ENCODE results near the gene DDO. TPM values are rescaled to one million over a fixed set of nuclear protein-coding genes. Genes with fewer than 3 reads are reported as not detected.
"Not testable (repeated sequence)": the region's sequence is repeated elsewhere in the genome, so short reads cannot be mapped to it uniquely, and the experiment has no call there.

The DDO gene
- total RNA-seq, 1 donor from 2014 or later = 4.8 TPM

GRCh38 chr6:110368284-110368683 lies 47.1 kb downstream of the DDO start:
- DNase-seq (ENCODE audit: low read depth) = no peak

DNA sequence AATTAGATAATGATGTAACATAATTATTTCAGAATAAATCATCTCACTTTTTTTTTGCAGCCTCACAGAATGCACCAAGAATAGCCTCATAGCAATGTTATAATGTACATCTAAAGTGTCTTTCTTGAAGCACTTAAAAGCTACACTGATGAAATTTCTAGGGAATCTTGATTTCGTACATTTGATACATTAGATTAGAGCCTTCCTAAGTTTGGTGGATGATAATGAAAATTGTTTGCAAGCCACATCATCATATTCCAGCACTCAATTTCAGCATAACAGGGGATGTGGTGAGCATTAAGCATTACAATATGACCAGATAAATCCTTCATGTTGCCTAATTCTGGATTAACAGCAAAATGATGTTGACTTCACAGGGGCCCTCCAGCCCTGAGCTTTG lies 47.5 kb downstream of the DDO start:
- no peak for DNase-seq (ENCODE audit: low read depth)

DNA sequence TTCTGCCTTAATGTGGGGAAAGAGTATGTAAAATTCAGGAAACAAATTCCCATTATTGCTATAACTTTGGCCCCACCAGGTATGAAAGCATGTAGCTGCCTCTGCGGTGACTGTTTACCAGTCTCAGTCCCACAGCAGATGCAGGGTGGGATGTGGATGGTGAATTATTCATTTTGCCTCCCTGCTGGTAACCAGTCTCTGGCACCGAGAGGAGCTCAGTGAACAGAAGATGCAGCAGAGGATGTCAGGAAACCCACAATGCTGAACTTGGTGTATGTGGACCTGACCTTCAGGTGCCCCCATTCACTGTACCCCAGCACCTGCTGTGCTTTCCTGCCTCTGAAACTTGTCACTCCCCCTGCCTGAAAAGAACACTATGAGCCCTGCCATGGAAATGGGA lies 48.4 kb downstream of the DDO start:
- no peak for DNase-seq (ENCODE audit: low read depth)

DNA sequence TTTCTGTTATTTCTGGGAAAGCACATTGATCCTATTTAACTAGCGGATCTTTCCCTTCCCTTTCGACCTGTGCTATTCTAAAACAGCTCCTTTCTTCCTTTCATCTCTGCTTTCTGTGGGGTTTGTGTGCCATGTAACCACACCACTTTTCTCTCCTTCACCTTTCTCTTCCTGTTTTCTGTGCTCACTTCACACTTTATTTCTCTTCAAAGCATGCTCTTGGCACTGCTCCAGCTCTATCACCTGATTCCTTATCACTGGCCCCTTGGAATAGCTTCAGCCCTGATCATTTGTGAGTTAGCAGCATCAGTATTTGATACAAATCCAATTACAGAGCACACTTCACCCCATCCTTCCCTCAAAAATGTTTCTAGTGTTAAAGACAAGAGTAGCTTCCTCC lies 49.1 kb downstream of the DDO start:
- DNase-seq (ENCODE audit: low read depth) = no peak

- no peak for DNase-seq (ENCODE audit: low read depth)
Observed at GRCh38 chr6:110364364-110365105, 50.8 kb downstream of the DDO start.

GRCh38 chr6:110363748-110364147 lies 51.6 kb downstream of the DDO start:
- no peak for DNase-seq (ENCODE audit: low read depth)

DNA sequence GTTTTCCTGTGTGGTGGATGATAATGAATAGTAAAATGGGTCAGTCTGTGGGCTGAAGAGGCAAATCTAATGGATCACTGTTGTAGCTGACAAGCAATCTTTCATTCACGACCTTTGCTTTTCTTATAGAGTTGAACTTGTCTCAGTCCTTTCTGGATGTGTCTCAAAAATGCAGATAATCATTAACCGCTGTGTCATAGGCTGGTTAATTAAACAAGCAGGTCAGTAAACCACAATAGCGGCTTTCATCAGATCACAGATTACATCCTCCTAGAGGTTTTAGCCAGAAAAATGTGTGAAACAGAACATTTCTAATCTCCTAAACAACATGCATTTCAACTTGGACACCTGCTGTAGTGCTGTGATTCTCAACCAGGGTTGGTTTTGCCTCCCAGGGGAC lies 54.7 kb downstream of the DDO start:
- peak; percentile 97 for DNase-seq (ENCODE audit: low read depth)

- DNase-seq (ENCODE audit: low read depth) = no peak
Observed at GRCh38 chr6:110359556-110359955, 55.8 kb downstream of the DDO start.

DNA sequence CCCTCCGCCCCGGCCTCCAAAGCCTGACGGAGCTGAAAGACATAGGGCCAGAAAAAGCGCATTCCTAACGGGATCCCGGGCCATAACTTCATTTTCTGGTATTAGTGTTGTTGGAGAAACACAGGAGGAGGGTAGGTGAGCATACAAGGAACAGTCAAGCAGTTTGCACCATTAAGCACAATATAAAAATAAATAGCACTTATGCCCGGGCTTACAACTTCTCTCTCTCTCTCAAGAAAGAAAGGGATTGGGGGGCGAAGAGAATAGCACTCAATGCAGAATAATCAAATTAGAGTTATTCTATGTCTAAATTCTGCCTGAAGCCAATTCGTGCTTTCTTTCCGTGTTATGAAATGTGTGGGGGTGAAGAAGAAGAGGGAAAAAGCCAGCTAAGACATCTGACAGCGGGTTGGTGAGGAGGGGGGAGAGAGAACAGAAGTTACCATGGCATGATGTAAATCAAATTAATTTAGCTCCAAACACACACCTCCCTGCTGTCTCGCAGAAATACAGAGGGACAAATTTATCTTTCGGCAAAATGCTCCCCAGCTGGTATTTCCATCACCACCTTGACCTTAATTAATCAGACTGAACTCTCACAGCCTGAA lies 56.7 kb downstream of the DDO start:
- no peak for DNase-seq (ENCODE audit: low read depth)

- DNase-seq (ENCODE audit: low read depth) = no peak
Observed at GRCh38 chr6:110357664-110358552, 57.5 kb downstream of the DDO start, which contains the start of gene METTL24. Gene METTL24 (minus strand): TSS chr6:110358349. CDS start chr6:110358272, 77 bp downstream.

DNA sequence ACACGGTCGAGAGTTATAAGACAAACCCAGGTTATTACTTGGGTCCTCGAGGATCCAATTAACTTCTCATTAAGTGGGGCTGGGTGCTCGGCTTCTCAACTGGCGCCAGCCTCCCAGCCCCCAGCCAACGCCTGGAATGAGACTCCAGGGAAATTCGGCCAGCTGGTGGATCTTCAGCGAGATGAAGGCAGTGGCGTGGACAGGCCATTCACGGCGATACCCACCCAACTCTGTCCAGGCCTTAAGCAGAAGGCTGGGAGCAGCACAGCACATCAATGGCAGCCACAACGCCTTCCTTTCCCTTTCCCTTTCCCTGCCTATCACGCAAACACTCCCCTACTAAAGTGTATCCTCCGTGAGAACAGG lies 58.1 kb downstream of the DDO start:
- no peak for DNase-seq (ENCODE audit: low read depth)

- DNase-seq (ENCODE audit: low read depth) = no peak
Observed at GRCh38 chr6:110356778-110357177, 58.6 kb downstream of the DDO start.

- no peak for DNase-seq (ENCODE audit: low read depth)
Observed at GRCh38 chr6:110355727-110356126, 59.6 kb downstream of the DDO start.

GRCh38 chr6:110355022-110355421 lies 60.4 kb downstream of the DDO start:
- DNase-seq (ENCODE audit: low read depth) = no peak

DNA sequence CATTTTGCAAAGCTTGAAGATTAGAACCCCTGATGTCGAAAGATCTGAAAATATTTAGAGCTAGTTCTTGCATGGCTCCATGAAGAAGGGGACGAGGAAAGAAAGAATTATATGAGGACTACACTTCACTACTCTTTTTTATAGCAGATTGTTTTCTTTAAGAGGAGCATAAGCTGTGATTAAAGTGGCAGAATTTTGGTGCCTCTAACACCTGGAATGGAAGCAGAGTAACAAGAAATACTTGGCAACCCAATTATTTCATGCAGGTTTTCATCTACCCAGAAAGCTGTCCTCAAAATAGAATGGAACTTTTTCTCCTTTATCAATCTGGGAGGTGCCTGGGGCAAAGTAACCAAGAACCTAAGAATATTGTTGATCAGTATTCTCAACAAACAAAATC lies 61.2 kb downstream of the DDO start:
- no peak for DNase-seq (ENCODE audit: low read depth)

GRCh38 chr6:110353457-110354001 lies 61.8 kb downstream of the DDO start:
- DNase-seq (ENCODE audit: low read depth) = no peak

- DNase-seq (ENCODE audit: low read depth) = no peak
Observed at GRCh38 chr6:110352563-110353262, 62.7 kb downstream of the DDO start.

DNA sequence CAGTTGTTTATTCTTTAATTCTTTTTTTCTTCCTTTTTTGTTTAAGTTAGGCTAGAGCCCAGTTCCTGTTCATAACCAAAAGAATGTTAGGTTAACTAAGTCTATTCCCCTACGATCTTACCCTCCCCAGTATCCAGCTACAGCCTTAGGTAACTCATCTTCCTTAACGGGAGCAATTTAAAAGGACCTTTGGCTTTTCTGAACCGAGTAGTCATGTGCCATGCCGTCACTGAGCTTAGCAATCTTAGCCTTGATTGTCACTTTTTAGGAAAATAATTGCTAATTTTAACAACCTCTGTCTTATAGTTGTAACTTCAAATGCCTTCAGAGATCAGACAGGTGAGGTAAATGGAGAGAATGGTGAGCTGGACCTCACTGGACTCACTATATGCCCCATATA lies 63.4 kb downstream of the DDO start:
- no peak for DNase-seq (ENCODE audit: low read depth)

DNA sequence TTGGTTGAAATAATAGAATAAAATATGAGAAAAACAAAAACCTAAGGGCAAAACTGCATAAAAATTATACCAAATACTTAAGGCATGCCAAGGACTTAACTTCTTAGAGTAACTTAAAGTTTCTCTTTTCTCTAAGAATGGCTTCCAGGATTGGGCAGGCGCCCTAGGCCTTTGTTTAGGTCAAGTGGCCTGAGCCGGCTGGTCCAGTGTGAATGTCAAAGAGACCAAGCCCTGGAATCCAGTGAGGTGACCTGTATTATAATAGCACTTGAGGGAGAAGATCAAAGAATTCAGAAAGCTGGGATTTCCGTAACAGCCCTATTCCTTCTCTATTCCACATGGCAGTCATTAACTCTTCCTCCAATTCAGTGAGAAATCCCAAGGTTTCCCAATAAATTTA lies 63.8 kb downstream of the DDO start:
- no peak for DNase-seq (ENCODE audit: low read depth)

DNA sequence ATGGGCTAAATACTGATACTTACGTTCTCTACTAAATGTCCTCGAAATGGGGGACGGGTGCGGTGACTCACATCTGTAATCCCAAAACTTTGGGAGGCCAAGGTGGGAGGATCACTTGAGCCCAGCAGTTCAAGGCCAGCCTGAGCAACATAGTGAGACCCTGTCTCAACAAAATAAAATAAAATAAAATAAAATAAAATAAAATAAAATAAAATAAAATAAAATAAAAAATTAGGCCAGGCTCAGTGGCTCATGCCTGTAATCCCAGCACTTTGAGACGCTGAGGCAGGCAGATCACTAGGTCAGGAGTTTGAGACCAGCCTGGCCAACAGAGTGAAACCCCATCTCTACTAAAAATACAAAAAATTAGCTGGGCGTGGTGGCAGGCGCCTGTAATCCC lies 64.8 kb downstream of the DDO start:
- DNase-seq (ENCODE audit: low read depth) = not testable (repeated sequence)

DNA sequence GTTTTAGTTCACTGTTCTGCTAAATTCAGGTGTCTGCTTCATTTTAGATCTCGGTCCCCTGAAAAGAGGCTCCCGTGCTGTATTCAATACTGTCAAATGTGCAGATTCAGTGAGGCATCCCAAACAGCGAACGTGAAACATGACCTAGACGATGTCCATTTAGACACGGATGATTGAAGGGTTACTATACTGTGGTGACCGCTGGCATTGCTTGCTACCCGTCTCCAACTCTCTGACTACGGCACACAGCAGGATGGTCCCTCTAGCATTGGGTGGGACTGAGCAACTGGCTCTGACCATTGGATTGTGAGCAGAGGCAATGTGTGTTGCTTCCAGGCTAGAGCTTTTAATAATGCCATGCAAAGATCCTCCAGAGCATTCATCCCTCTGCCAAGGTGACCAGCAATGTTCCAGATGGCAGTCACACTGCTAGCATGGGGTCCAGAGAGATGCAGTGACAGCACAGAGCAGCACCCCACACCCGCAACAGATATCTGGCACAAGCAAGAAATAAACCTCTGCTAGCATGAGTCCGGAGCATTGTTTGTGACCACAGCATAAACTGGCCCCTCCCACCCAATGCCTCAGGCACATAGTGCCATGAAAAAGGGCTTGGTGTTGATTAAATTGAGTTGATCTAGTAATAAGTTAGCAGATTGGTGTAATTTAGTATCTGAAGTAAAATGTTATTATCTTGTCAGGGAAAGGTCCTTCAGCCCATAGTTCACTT lies 66.2 kb downstream of the DDO start:
- DNase-seq (ENCODE audit: low read depth) = peak; percentile 17
